Activated T-helper 2 cell treated with anti-CD3 and anti-CD28 coated beads, Interferon-gamma antibody, Interleukin-2, Interleukin-4, amounts not matched to agents 10 μg/mL and 5 μg/mL and 100 μg/mL, durations not matched to agents 14 hours and 24 hours and 36 hours (primary cell): ENCODE results near the gene ISYNA1. TPM values are rescaled to one million over a fixed set of nuclear protein-coding genes. Genes with fewer than 3 reads are reported as not detected.

Experiments
- DNase-seq: peaks from one replicate; pipeline ENCODE4 v3.0.0; 2021; ENCODE audit warnings: low spot score
- H3K27ac Mint-ChIP-seq: one replicate; pipeline ENCODE4 v1.8.0; 2021; ENCODE audit warnings: mixed read lengths
- H3K27me3 Mint-ChIP-seq: one replicate; pipeline ENCODE4 v1.8.0; 2021; ENCODE audit warnings: low read depth, mixed read lengths
- H3K36me3 Mint-ChIP-seq: one replicate; pipeline ENCODE4 v1.8.0; 2021; ENCODE audit warnings: low read depth, mixed read lengths
- H3K4me1 Mint-ChIP-seq: one replicate; pipeline ENCODE4 v1.8.0; 2021; ENCODE audit warnings: low read depth, mixed read lengths
- H3K4me3 Mint-ChIP-seq: one replicate; pipeline ENCODE4 v1.8.0; 2021; ENCODE audit warnings: low read depth, mild to moderate bottlenecking, moderate library complexity, mixed read lengths
- H3K9me3 Mint-ChIP-seq: one replicate; pipeline ENCODE4 v1.8.0; 2021; ENCODE audit warnings: mixed read lengths
- intact Hi-C: fragments of 100-400 bp; cut with micrococcal nuclease; formaldehyde crosslinking; loops from one replicate; pipeline ENCODE4 v1.15.1; 2023
- total RNA-seq: library from RNA; stranded (reverse); gene quantifications from 2 replicates; pipeline ENCODE4 v1.2.3, GENCODE V29; 2022

Gene ISYNA1
- total RNA-seq, 1 donor from 2014 or later = 20.3 TPM

DNA sequence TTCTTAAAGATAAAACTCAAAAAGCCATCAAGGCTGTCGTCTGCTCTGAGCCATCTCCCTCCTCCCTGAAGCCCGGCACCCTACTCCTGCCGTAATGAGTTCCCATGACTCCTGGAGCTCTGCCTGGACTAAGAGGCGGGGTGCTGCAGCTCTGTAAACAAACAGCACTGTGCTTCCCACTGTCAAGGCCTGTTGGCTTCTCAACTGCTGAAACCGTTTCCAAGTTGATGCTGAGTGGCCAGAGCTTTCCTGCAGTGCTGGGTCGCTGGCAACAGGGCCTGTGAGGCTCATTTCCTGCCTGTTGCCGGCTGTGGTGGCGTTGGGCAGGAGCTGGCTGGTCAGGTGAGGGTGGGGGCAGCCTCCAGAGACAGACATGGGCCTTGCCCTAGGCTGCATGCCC is 26.7 kb upstream of the ISYNA1 start:
- peaks cover 14% of the 10 kb centered on the region for H3K4me1 Mint-ChIP-seq
- H3K27ac Mint-ChIP-seq = peak overlapping the region; percentile 65
- no peaks in the 10 kb centered on the region for H3K9me3 Mint-ChIP-seq
- H3K4me3 Mint-ChIP-seq = no peak overlapping the region
- intact Hi-C loops = no loop called here
- H3K27me3 Mint-ChIP-seq = no peaks in the 10 kb centered on the region
- DNase-seq = no peak
- peaks cover 33% of the 10 kb centered on the region for H3K36me3 Mint-ChIP-seq

- DNase-seq = no peak
- Mint-ChIP-seq H3K36me3 (peaks cover 37% of the 10 kb centered on the region), H3K4me1 (peaks cover 8% of the 10 kb centered on the region), H3K27me3 (no peaks in the 10 kb centered on the region), H3K27ac (no peak overlapping the region), H3K4me3 (no peak overlapping the region), H3K9me3 (no peaks in the 10 kb centered on the region)
- intact Hi-C loops = no loop called here
These were observed 23.5 kb upstream of the ISYNA1 start for GRCh38 chr19:18461471-18461870.

DNA sequence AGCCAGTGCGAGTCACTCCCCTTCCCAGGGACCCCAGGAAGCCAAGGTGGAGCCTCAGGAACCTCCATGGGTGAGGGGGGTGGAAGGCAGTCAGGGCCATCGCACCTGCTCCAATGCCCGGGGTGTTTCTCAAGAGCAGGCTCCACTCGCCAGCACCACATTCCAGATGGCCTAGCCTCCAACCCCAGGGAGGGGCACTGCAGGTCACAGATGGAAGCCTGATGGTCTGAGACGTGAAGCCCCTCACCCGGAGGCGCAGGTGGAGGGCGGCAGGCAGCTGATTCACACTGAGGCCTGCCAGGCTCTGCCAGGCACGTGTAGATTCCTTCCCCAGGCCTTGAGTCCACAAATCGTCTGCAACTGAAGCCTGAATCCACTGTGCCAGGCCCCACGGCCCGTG is 23.0 kb upstream of the ISYNA1 start:
- no peak overlapping the region for H3K4me3 Mint-ChIP-seq
- peaks cover 43% of the 10 kb centered on the region for H3K36me3 Mint-ChIP-seq
- no peaks in the 10 kb centered on the region for H3K27me3 Mint-ChIP-seq
- no peak overlapping the region for H3K27ac Mint-ChIP-seq
- H3K9me3 Mint-ChIP-seq = no peaks in the 10 kb centered on the region
- peaks cover 8% of the 10 kb centered on the region for H3K4me1 Mint-ChIP-seq
- intact Hi-C loops = no loop called here
- DNase-seq = no peak

DNA sequence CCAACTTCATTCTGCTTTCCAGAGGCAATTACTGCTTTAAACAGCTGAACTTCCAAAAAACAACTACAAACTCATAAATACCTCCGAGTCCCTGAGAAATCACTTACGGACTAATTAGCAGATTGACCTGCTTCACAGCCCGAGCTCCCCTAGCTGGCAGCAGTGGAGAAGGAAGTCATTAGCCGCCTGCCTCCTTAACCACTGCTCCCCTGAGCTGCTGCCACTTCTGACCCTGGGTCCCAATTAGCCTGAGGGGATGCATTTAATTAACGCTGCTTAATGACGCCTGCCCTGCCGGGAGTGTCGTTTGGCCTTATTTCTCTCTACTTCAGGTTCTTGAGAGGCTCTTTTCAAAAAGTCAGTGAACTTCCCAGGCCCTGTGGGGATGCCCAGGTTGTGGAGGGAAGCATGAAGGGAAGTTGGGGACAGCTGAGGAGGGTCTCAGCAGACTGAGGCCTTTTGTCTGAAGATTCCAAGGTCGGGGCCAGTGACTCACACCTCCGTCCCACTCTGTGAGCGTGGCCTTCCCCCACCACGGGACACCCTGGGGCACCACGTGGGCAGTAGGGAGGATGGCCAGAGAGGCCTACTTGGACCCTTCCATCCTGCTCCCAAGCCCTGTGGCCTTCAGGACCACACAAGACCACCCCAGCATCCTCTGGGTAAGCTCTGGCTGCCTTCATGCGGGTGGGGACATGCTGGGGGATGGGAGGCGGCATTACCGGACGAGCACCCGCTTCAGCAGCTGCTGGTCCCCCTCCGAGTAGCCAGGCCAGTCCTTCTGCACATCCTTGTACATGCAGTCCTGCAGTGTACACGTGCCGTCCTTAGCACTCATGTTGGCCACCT is 19.8 kb upstream of the ISYNA1 start:
- no peak for DNase-seq
- intact Hi-C loops = loop anchor here (10.0 kb wide), 1 partner anchor 387 kb away; no protein-coding TSS in a partner anchor
- H3K27ac Mint-ChIP-seq = no peak overlapping the region
- H3K4me1 Mint-ChIP-seq = peaks cover 3% of the 10 kb centered on the region
- H3K9me3 Mint-ChIP-seq = no peaks in the 10 kb centered on the region
- H3K36me3 Mint-ChIP-seq = peaks cover 36% of the 10 kb centered on the region
- H3K4me3 Mint-ChIP-seq = no peak overlapping the region
- H3K27me3 Mint-ChIP-seq = no peaks in the 10 kb centered on the region

GRCh38 chr19:18456974-18457373 is 19.0 kb upstream of the ISYNA1 start:
- Mint-ChIP-seq H3K27me3 (no peaks in the 10 kb centered on the region), H3K4me3 (no peak overlapping the region), H3K36me3 (peaks cover 35% of the 10 kb centered on the region), H3K27ac (no peak overlapping the region), H3K9me3 (no peaks in the 10 kb centered on the region), H3K4me1 (peaks cover 3% of the 10 kb centered on the region)
- no peak for DNase-seq
- intact Hi-C loops = loop anchor here (10.0 kb wide), 1 partner anchor 388 kb away; no protein-coding TSS in a partner anchor

DNA sequence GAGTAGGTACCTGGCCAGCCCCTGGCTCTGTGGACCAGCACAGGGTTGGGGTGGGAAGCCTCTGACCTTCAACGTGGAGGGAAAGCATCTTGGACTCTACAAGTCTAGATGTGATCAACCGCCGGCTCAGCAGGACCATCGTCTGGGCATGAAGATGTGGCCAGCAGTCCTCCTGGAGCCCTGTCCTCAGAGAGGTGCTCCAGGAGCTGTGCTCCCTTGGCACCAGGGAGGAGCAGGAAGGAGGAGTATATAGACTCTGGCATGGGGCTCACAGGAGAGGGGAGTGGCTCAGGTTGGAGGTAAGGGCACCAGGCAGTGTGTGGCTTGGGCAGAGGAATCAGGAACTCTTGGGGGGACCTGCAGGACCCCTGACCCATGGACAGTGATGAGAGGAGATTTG is 18.3 kb upstream of the ISYNA1 start:
- Mint-ChIP-seq H3K36me3 (peaks cover 29% of the 10 kb centered on the region), H3K9me3 (no peaks in the 10 kb centered on the region), H3K4me3 (no peak overlapping the region), H3K27me3 (no peaks in the 10 kb centered on the region), H3K4me1 (no peaks in the 10 kb centered on the region), H3K27ac (no peak overlapping the region)
- intact Hi-C loops = loop anchor here (10.0 kb wide), 1 partner anchor 389 kb away; no protein-coding TSS in a partner anchor
- no peak for DNase-seq

DNA sequence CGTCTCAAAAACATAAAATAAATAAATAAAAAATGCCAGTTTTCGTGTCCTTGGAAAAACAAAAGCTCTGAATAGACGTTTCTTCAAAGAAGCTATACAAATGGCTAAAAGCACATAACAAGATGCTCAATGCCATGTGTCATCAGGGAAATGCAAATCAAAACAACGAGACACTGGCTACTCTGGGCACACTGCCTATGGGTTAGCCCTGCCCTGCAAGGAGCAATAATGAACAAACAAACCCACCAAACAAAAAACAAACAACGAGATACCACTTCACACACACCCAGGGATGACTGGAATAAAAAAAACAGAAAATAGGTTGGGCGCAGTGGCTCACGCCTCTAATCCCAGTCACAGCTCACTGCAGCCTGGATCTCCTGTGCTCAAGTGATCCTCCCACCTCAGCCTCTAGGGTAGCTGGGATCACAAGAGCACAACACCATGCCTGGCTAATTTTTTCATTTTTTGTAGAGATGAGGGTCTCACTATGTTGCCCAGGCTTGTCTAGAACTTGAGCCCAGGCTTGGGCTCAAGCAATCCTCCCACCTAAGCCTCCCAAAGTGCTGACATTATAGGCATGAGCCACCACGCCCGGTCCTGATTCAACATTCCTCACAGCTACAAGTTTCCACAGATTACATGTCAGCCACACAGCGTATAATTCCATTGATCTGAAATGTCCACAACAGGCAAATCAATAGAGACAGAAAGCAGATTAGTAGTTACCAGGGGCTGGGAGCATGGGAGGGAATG is 15.5 kb upstream of the ISYNA1 start:
- peaks cover 31% of the 10 kb centered on the region for H3K36me3 Mint-ChIP-seq
- no peaks in the 10 kb centered on the region for H3K4me1 Mint-ChIP-seq
- H3K27me3 Mint-ChIP-seq = no peaks in the 10 kb centered on the region
- no peak for DNase-seq
- no peak overlapping the region for H3K4me3 Mint-ChIP-seq
- H3K9me3 Mint-ChIP-seq = no peaks in the 10 kb centered on the region
- intact Hi-C loops = loop anchor here (10.0 kb wide), 1 partner anchor 391 kb away; no protein-coding TSS in a partner anchor
- no peak overlapping the region for H3K27ac Mint-ChIP-seq

GRCh38 chr19:18452386-18452785 is 14.5 kb upstream of the ISYNA1 start:
- peaks cover 39% of the 10 kb centered on the region for H3K36me3 Mint-ChIP-seq
- H3K4me1 Mint-ChIP-seq = no peaks in the 10 kb centered on the region
- intact Hi-C loops = loop anchor here (10.0 kb wide), 1 partner anchor 392 kb away; no protein-coding TSS in a partner anchor
- no peaks in the 10 kb centered on the region for H3K9me3 Mint-ChIP-seq
- no peaks in the 10 kb centered on the region for H3K27me3 Mint-ChIP-seq
- DNase-seq = no peak
- no peak overlapping the region for H3K4me3 Mint-ChIP-seq
- no peak overlapping the region for H3K27ac Mint-ChIP-seq

GRCh38 chr19:18450931-18451836 is 13.3 kb upstream of the ISYNA1 start:
- Mint-ChIP-seq H3K27ac (no peak overlapping the region), H3K4me3 (no peak overlapping the region)
- intact Hi-C loops = loop anchor here (10.0 kb wide), 1 partner anchor 394 kb away; no protein-coding TSS in a partner anchor

GRCh38 chr19:18450021-18450930 is 12.3 kb upstream of the ISYNA1 start:
- no peak for DNase-seq
- no peak overlapping the region for H3K4me3 Mint-ChIP-seq
- H3K27ac Mint-ChIP-seq = no peak overlapping the region
- no peaks in the 10 kb centered on the region for H3K9me3 Mint-ChIP-seq
- H3K36me3 Mint-ChIP-seq = peaks cover 41% of the 10 kb centered on the region
- no peaks in the 10 kb centered on the region for H3K27me3 Mint-ChIP-seq
- H3K4me1 Mint-ChIP-seq = no peaks in the 10 kb centered on the region
- intact Hi-C loops = loop anchor here (10.0 kb wide), 1 partner anchor 395 kb away; no protein-coding TSS in a partner anchor

More at GRCh38 chr19:18450931-18451836, 13.3 kb upstream of the ISYNA1 start:
- Mint-ChIP-seq H3K36me3 (peaks cover 44% of the 10 kb centered on the region), H3K9me3 (no peaks in the 10 kb centered on the region), H3K4me1 (no peaks in the 10 kb centered on the region), H3K27me3 (no peaks in the 10 kb centered on the region)
- DNase-seq = peak; percentile 80

DNA sequence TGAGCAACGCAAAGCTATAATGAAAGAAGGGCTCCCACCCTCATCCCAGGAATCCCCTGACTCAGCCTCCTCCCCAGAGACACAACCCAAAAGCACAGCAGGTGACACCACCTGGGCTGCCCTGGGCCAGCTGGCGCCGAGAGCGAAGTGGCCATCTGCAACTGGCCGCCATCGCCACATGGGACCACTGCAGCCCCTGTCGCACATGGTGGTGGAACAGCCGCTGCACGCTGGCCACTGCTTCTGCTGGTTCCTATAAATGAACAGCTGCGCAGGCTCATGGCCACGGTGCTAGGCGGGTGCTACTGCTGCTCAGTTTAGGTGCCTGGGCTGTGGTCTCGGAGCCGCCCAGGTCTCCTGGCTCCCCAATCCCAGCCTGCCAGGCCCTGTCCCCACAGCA is 11.6 kb upstream of the ISYNA1 start:
- H3K4me3 Mint-ChIP-seq = no peak overlapping the region
- intact Hi-C loops = no loop called here
- H3K27me3 Mint-ChIP-seq = no peaks in the 10 kb centered on the region
- peaks cover 40% of the 10 kb centered on the region for H3K36me3 Mint-ChIP-seq
- no peak overlapping the region for H3K27ac Mint-ChIP-seq
- H3K4me1 Mint-ChIP-seq = no peaks in the 10 kb centered on the region
- H3K9me3 Mint-ChIP-seq = no peaks in the 10 kb centered on the region
- no peak for DNase-seq
